Neural crest cell (in vitro differentiated cells): ENCODE results near the gene GATA2. TPM values are rescaled to one million over a fixed set of nuclear protein-coding genes. Genes with fewer than 3 reads are reported as not detected.

Source experiments
- DNase-seq: peaks from one replicate; pipeline ENCODE4 v3.0.0; 2021; ENCODE audit warnings: low read depth, mixed read lengths, low spot score
- H3K27ac Mint-ChIP-seq: one replicate; pipeline ENCODE4 v1.8.0; 2021; ENCODE audit warnings: mild to moderate bottlenecking, mixed read lengths; ENCODE audit not compliant: unreplicated experiment
- H3K27me3 Mint-ChIP-seq: 2 replicates; pipeline ENCODE4 v1.8.0; 2021; ENCODE audit warnings: low read depth, mild to moderate bottlenecking, mixed read lengths
- H3K36me3 Mint-ChIP-seq: 2 replicates; pipeline ENCODE4 v1.8.0; 2021; ENCODE audit warnings: low read depth, mild to moderate bottlenecking, mixed read lengths
- H3K4me1 Mint-ChIP-seq: 2 replicates; pipeline ENCODE4 v1.8.0; 2021; ENCODE audit warnings: mixed read lengths
- H3K4me3 Mint-ChIP-seq: one replicate; pipeline ENCODE4 v1.8.0; 2021; ENCODE audit warnings: mild to moderate bottlenecking, mixed read lengths
- H3K9me3 Mint-ChIP-seq: 2 replicates; pipeline ENCODE4 v1.8.0; 2021; ENCODE audit warnings: mixed read lengths
- total RNA-seq: library from RNA; stranded (reverse); gene quantifications from 2 replicates; pipeline ENCODE4 v1.2.1, GENCODE V29; 2021
- TF ChIP-seq, protein P1 (sequence below): fragments of 200-600 bp; sonication (generic); conservative IDR thresholded peaks from 2 replicates; pipeline ENCODE4 v1.5.0; 2021; ENCODE audit warnings: antibody characterized with exemption, mild to moderate bottlenecking

GATA2 gene
- total RNA-seq, 1 donor from 2014 or later: 0.30 TPM

DNA sequence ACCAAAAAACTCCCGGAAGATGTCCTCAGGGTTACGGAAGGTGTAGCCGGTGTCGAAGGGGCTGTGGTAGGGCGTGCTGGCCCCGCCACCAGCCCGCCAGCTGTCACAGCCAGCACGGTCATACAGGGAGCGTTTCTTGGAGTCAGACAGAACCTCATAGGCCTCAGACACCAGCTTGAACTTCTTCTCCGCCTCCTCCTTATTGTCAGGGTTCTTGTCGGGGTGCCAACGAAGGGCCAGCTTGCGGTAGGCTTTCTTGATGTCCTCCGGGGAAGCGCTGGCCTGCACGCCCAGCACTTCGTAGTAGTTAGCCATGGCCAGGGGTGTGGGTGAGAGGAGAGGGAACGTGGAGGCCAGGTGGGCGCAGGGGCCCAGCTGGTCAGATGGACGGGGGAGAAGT is 30.1 kb downstream of the GATA2 start:
- Mint-ChIP-seq H3K4me3 (no peak overlapping the region), H3K27me3 (peaks cover 43% of the 10 kb centered on the region), H3K36me3 (no peaks in the 10 kb centered on the region), H3K4me1 (no peaks in the 10 kb centered on the region), H3K9me3 (no peaks in the 10 kb centered on the region), H3K27ac (no peak overlapping the region)
- DNase-seq: no peak
- TF ChIP-seq, protein P1, sequence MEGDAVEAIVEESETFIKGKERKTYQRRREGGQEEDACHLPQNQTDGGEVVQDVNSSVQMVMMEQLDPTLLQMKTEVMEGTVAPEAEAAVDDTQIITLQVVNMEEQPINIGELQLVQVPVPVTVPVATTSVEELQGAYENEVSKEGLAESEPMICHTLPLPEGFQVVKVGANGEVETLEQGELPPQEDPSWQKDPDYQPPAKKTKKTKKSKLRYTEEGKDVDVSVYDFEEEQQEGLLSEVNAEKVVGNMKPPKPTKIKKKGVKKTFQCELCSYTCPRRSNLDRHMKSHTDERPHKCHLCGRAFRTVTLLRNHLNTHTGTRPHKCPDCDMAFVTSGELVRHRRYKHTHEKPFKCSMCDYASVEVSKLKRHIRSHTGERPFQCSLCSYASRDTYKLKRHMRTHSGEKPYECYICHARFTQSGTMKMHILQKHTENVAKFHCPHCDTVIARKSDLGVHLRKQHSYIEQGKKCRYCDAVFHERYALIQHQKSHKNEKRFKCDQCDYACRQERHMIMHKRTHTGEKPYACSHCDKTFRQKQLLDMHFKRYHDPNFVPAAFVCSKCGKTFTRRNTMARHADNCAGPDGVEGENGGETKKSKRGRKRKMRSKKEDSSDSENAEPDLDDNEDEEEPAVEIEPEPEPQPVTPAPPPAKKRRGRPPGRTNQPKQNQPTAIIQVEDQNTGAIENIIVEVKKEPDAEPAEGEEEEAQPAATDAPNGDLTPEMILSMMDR: no peak

DNA sequence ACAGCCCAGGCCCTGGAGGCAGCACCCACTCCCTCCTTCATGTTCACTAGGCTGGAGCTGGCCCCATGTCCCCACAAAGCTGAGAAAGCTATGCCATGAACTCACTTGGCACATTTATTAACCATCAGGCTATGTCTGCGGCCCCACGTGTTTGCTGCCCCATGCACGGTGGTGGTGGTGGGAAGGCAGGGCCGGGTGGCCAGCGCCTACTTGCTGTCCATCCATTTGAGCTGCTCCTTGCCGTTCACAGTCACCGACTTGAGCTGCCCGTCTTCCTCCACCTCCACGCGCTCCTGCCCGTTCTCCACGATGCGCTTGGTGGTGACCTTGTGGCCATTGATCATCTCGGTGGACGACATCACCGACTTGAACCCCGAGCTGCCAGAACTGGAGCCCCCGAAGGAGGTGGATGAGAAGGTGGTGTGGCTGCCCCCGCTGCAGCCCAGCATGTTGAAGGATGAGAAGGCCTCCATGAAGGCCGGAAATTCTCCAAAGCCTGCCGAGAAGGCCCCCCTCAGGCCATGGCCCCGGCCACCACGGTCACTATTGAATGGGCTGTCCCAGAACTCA is 30.6 kb downstream of the GATA2 start:
- no peak overlapping the region for H3K27ac Mint-ChIP-seq
- H3K4me1 Mint-ChIP-seq: no peaks in the 10 kb centered on the region
- H3K4me3 Mint-ChIP-seq: no peak overlapping the region
- no peaks in the 10 kb centered on the region for H3K9me3 Mint-ChIP-seq
- TF ChIP-seq, protein P1: no peak
- no peak for DNase-seq
- H3K27me3 Mint-ChIP-seq: peaks cover 41% of the 10 kb centered on the region
- H3K36me3 Mint-ChIP-seq: no peaks in the 10 kb centered on the region

DNA sequence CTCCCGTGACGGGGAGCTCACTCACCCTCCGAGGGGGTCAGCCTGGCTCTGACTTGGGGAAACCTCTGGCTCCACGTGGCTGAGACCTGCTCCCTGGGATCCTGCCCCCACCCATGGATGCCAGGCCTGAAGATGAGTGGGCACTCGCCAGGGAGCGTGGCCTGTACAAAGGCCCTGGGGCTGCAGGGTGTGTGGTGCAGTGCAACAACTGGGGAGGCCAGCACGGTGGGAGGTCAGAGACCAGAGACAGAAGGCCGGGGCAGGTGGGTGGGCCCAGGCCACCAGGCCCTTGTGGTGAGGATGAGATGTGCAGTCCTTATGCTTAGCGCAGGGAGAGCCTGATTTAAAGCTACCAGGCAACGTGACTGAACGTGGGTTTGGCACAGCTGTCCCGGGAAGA is 31.3 kb downstream of the GATA2 start:
- no peaks in the 10 kb centered on the region for H3K4me1 Mint-ChIP-seq
- no peaks in the 10 kb centered on the region for H3K9me3 Mint-ChIP-seq
- no peak overlapping the region for H3K4me3 Mint-ChIP-seq
- no peaks in the 10 kb centered on the region for H3K36me3 Mint-ChIP-seq
- H3K27ac Mint-ChIP-seq: no peak overlapping the region
- H3K27me3 Mint-ChIP-seq: peaks cover 34% of the 10 kb centered on the region
- TF ChIP-seq, protein P1: no peak
- DNase-seq: no peak

DNA sequence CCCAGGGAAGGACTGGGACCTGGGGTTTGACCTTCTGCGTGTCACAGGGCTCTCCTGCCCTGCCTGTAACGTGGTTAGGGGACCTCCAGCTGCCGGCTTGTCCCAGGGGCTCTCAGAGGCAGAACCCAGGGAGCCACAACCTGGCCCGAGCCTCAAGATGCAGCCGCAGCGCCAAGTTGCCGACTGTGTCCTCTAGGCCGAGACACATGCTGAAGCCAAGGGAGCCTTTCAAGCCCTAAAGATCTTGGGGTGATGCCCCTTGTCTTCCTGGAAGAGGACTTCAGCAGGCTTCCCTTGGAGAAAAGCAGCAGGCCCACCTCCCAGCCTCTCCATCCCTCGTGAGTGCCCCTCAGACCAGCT is 33.6 kb downstream of the GATA2 start:
- H3K36me3 Mint-ChIP-seq: no peaks in the 10 kb centered on the region
- peaks cover 29% of the 10 kb centered on the region for H3K27me3 Mint-ChIP-seq
- no peak for DNase-seq
- H3K4me3 Mint-ChIP-seq: no peak overlapping the region
- no peaks in the 10 kb centered on the region for H3K9me3 Mint-ChIP-seq
- H3K4me1 Mint-ChIP-seq: no peaks in the 10 kb centered on the region
- H3K27ac Mint-ChIP-seq: peak overlapping the region; percentile 35
- TF ChIP-seq, protein P1: no peak

DNA sequence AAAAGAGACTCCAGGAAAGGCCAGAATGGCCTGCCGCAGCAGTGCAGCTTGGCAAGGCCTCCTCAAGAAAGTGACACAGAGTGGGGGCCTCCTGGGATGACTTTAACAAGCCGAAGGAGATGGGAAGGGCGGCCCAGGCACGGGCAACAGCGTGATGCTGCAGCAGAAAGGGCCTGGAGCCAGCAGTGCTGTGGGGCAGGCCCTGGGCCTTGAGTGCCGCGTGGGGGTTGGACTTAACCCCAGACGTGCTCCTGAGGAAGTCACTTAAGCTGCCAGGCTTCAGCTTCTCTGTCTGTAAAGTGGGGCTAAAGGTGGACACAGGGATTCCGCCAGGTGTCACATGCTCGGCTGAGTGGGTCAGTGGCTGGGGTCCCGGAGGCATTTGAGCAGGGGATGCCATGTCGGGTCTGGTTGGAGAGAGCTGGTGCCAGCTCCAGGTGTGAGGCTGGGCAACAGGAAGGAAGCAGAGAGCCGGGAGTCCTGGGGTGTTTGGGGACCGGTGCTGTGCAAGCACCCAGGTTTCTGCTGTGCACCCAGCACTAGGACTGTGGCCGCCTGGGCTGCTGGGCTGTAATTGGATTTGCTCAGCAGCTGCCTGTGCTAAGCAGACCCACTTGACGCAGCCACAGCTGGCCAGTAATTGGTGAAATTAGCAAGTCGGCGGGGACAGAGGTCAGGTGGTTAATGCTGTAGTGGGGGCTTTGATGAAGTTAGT is 34.1 kb downstream of the GATA2 start:
- Mint-ChIP-seq H3K36me3 (no peaks in the 10 kb centered on the region), H3K9me3 (no peaks in the 10 kb centered on the region), H3K4me3 (no peak overlapping the region), H3K27me3 (peaks cover 27% of the 10 kb centered on the region), H3K27ac (peak overlapping the region; percentile 35), H3K4me1 (no peaks in the 10 kb centered on the region)
- DNase-seq: no peak
- TF ChIP-seq, protein P1: no peak
